Measurements from ENCODE around the gene DEXI.

- TF ChIP-seq CTCF (IDR thresholded peaks at IDR 0.05) (no peak), POLR2A (IDR thresholded peaks at IDR 0.05) (no peak)
These were observed 1.7 kb downstream of the DEXI start for GRCh38 chr16:10940501-10941079.

Measured in thyroid gland (tissue), 4 donors.